Body of pancreas (tissue), 4 donors: ENCODE results near the gene MDH2. TPM values are rescaled to one million over a fixed set of nuclear protein-coding genes. Genes with fewer than 3 reads are reported as not detected.

Experiments
- ATAC-seq: fragments of 150-250 bp; one replicate; pipeline ENCODE4 v1.9.1; 2016
- DNase-seq, 4 donors: peaks; one replicate each; pipeline ENCODE4 v3.0.0-alpha.2; 2019
- H3K27ac ChIP-seq, 4 donors: fragments of 200-600 bp; sonication (generic); 1 replicate in 3 of 4; 2 replicates in 1 of 4; pipeline versions ENCODE4 v1.5.1 to v1.6.1; 2016 to 2019; ENCODE audit warnings: mild to moderate bottlenecking in 1 of 4, mixed read lengths in 1 of 4, moderate library complexity in 1 of 4
- H3K27me3 ChIP-seq, 2 donors: fragments of 200-600 bp; sonication (generic); one replicate each; pipeline ENCODE4 v1.6.0; 2016; ENCODE audit warnings: mild to moderate bottlenecking in 1 of 2
- H3K36me3 ChIP-seq, 2 donors: fragments of 200-600 bp; sonication (generic); replicated peaks in 1 of 2; 2 replicates each; pipeline ENCODE4 v1.5.1; 2016; ENCODE audit warnings: low read depth in 2 of 2; ENCODE audit not compliant: insufficient read depth in 1 of 2
- H3K4me1 ChIP-seq: fragments of 200-600 bp; sonication (generic); one replicate; pipeline ENCODE4 v1.6.0; 2016
- H3K4me3 ChIP-seq, 2 donors: fragments of 200-600 bp; sonication (generic); 1 replicate in 1 of 2; 2 replicates in 1 of 2; pipeline ENCODE4 v1.5.1; 2016 to 2019
- H3K9me3 ChIP-seq, 3 donors: fragments of 200-600 bp; sonication (generic); 1 replicate in 2 of 3; 2 replicates in 1 of 3; pipeline ENCODE4 v1.5.1; 2016
- CTCF ChIP-seq, 7 experiments: fragments of 450-650 bp in 4 of 7; fragments of 200-600 bp in 3 of 7; sonication (generic) in 3 of 7; IDR thresholded peaks; one replicate each; pipeline ENCODE4 v1.5.1; 2016 to 2019; ENCODE audit warnings: antibody characterized with exemption in 7 of 7
- POLR2A ChIP-seq, 3 donors: fragments of 450-650 bp; IDR thresholded peaks; one replicate each; pipeline ENCODE4 v1.6.1; 2016; ENCODE audit warnings: antibody characterized with exemption in 3 of 3, mild to moderate bottlenecking in 2 of 3
- WGBS, 2 donors: methylation state at CpG; one replicate each; pipeline ENCODE4 v1.1.5; 2017; 5-methylcytosine and 5-hydroxymethylcytosine counted together
- intact Hi-C: fragments of 100-400 bp; cut with DNase I; formaldehyde crosslinking; loops from one replicate; pipeline ENCODE4 v1.15.1; 2023
- total RNA-seq, 2 donors: library from RNA; depleted of rRNA; stranded (reverse); fragments of >200 nt; gene quantifications; one replicate each; pipeline ENCODE4 v1.1.0, GENCODE V29; 2016

Gene MDH2
- 10 to 100 TPM; 56.6 to 67.2 TPM for total RNA-seq

- H3K27me3 ChIP-seq: no peaks in the 10 kb centered on the region
- H3K9me3 ChIP-seq: no peaks in the 10 kb centered on the region
- WGBS, 2 donors: 0 to 1% methylated on average over 10 to 50 of the region's 58 CpGs
- H3K4me1 ChIP-seq: peaks cover 68% of the 10 kb centered on the region
- TF ChIP-seq CTCF (IDR thresholded peaks at IDR 0.05) (no peak), POLR2A (IDR thresholded peaks at IDR 0.05) (peak; percentile 86 to 94 (median 94))
- DNase-seq (peak; percentile 95 to 97 (median 96)), ATAC-seq (peak; percentile 96)
- H3K36me3 ChIP-seq: no peaks in the 10 kb centered on the region
- H3K27ac ChIP-seq: peak within 1 kb of the TSS; percentile 87 to 99 (median 94)
- intact Hi-C loops: no loop called here
- H3K4me3 ChIP-seq: peak within 1 kb of the TSS; percentile 95 to 96
Measured at GRCh38 chr7:76047811-76048667, at the start of gene MDH2, which contains the start of gene STYXL1. TSS of gene MDH2 (plus strand) at chr7:76048106. CDS start at chr7:76048161, 55 bp downstream. TSS of gene STYXL1 (minus strand) at chr7:76048000. CDS start at chr7:76030523, 17,477 bp downstream.

- DNase-seq: no peak
- TF ChIP-seq POLR2A (IDR thresholded peaks at IDR 0.05): no peak
- TF ChIP-seq CTCF (IDR thresholded peaks at IDR 0.05): no peak
- Histone ChIP-seq H3K27me3 (no peaks in the 10 kb centered on the region), H3K4me1 (peaks cover under 1% of the 10 kb centered on the region), H3K27ac (no peak overlapping the region), H3K36me3 (peaks cover 0 to 5% of the 10 kb centered on the region in 2 donors), H3K4me3 (no peak overlapping the region), H3K9me3 (no peaks in the 10 kb centered on the region)
- intact Hi-C loops: no loop called here
- ATAC-seq: no peak
- 92 to 98% methylated on average over 7 to 8 of the region's 11 CpGs for WGBS, 2 donors
Measured at GRCh38 chr7:76000566-76000965, 47.3 kb upstream of the MDH2 start.

GRCh38 chr7:76002139-76002538, 45.8 kb upstream of the MDH2 start:
- peaks cover 0 to 5% of the 10 kb centered on the region in 2 donors for H3K36me3 ChIP-seq
- no peak for TF ChIP-seq POLR2A (IDR thresholded peaks at IDR 0.05)
- TF ChIP-seq CTCF (IDR thresholded peaks at IDR 0.05): no peak
- ATAC-seq (no peak), DNase-seq (no peak)
- H3K4me1 ChIP-seq: no peaks in the 10 kb centered on the region
- H3K27me3 ChIP-seq: no peaks in the 10 kb centered on the region
- H3K9me3 ChIP-seq: no peaks in the 10 kb centered on the region
- no peak overlapping the region for H3K4me3 ChIP-seq
- 63 to 80% methylated on average over 5 to 6 of the region's 6 CpGs for WGBS, 2 donors
- intact Hi-C loops: no loop called here
- no peak overlapping the region for H3K27ac ChIP-seq

GRCh38 chr7:76002822-76003221, 45.1 kb upstream of the MDH2 start:
- no peak for DNase-seq
- H3K27ac ChIP-seq: no peak overlapping the region
- intact Hi-C loops: no loop called here
- TF ChIP-seq CTCF (IDR thresholded peaks at IDR 0.05) (no peak), POLR2A (IDR thresholded peaks at IDR 0.05) (no peak)
- 92 to 100% methylated on average over 3 of the region's 3 CpGs for WGBS, 2 donors
- H3K4me1 ChIP-seq: no peaks in the 10 kb centered on the region
- H3K36me3 ChIP-seq: peaks cover 0 to 5% of the 10 kb centered on the region in 2 donors
- no peak overlapping the region for H3K4me3 ChIP-seq
- ATAC-seq: no peak
- H3K27me3 ChIP-seq: no peaks in the 10 kb centered on the region
- H3K9me3 ChIP-seq: no peaks in the 10 kb centered on the region
